HCT116 (cell line): Measurements from ENCODE around the gene RDH8. TPM values are rescaled to one million over a fixed set of nuclear protein-coding genes. Genes with fewer than 3 reads are reported as not detected.

Experiments
- ATAC-seq: fragments of 200-7000 bp; cut with Tn5 transposase; 2 replicates; pipeline ENCODE4 v1.9.1; 2020; ENCODE audit warnings: mild to moderate bottlenecking, moderate library complexity
- BruUV-seq: library from RNA; stranded (reverse); fragments of 400-500 nt; replicated peaks from 2 replicates; lab custom pipeline; 2021; lab: Mats Ljungman, UMichigan
- CTCF ChIA-PET: fragments of 300-600 bp; sonication (Branson Sonifier 250); formaldehyde crosslinking; loops from one replicate; lab custom pipeline; 2021; ENCODE audit warnings: antibody characterized with exemption; lab: Charles Lee
- POLR2A ChIA-PET: fragments of 300-600, 350-600 bp; sonication (Branson Sonifier 250); formaldehyde crosslinking; loops from one replicate; lab custom pipeline; 2021; ENCODE audit warnings: antibody characterized with exemption; lab: Charles Lee
- RAD21 ChIA-PET, 2 experiments: fragments of 300-600 bp; sonication (Branson Sonifier 250); formaldehyde crosslinking; loops; one replicate each; lab custom pipeline; 2023; ENCODE audit warnings: low total read pairs in 2 of 2; ENCODE audit not compliant: uncharacterized antibody in 2 of 2, unreplicated experiment in 2 of 2, low non-redundant PET in 1 of 2; lab: Charles Lee
- DNase-seq: peaks from one replicate; pipeline ENCODE4 v3.0.0-alpha.2; 2010; ENCODE audit warnings: low read depth, low spot score
- H2AFZ ChIP-seq: fragments of 200-600 bp; shearing (Covaris generic), sonication (generic); 2 replicates; pipeline ENCODE4 v1.6.1; 2017; ENCODE audit warnings: low read depth, mixed run types, mixed read lengths, antibody characterized with exemption, low read length; ENCODE audit not compliant: poor library complexity, severe bottlenecking
- H3K27ac ChIP-seq: 2 replicates; pipeline ENCODE4 v1.5.1; 2012; ENCODE audit warnings: low read depth, low read length
- H3K27me3 ChIP-seq: fragments of 200-600 bp; sonication (generic); 2 replicates; pipeline ENCODE4 v1.6.1; 2016; ENCODE audit warnings: mixed run types, low read length, mixed read lengths; ENCODE audit not compliant: insufficient read depth
- H3K36me3 ChIP-seq, 2 experiments: fragments of 200-500 bp in 1 of 2; fragments of 200-600 bp in 1 of 2; sonication (Bioruptor generic) in 1 of 2; sonication (generic) in 1 of 2; 2 replicates each; pipeline versions ENCODE4 v1.5.1 to v1.6.1; 2014 to 2016; ENCODE audit warnings: low read length in 2 of 2, inconsistent platforms in 1 of 2, mixed read lengths in 1 of 2, mixed run types in 1 of 2; ENCODE audit not compliant: insufficient read depth in 2 of 2, control insufficient read depth in 1 of 2
- H3K4me1 ChIP-seq, 2 experiments: fragments of 200-600 bp in 1 of 2; sonication (generic) in 1 of 2; 2 replicates each; pipeline versions ENCODE4 v1.5.1 to v1.6.1; 2012 to 2017; ENCODE audit warnings: low read length in 2 of 2, inconsistent platforms in 1 of 2, mild to moderate bottlenecking in 1 of 2, mixed read lengths in 1 of 2, mixed run types in 1 of 2, moderate library complexity in 1 of 2; ENCODE audit not compliant: insufficient read depth in 2 of 2, control insufficient read depth in 1 of 2
- H3K4me2 ChIP-seq: fragments of 200-600 bp; sonication (generic); 2 replicates; pipeline ENCODE4 v1.6.1; 2017; ENCODE audit warnings: mixed run types, low read length, mixed read lengths
- H3K4me3 ChIP-seq, 2 experiments: fragments of 200-600 bp in 1 of 2; sonication (generic) in 1 of 2; replicated peaks in 1 of 2; 2 replicates each; pipeline ENCODE4 v1.5.1; 2011 to 2016; ENCODE audit warnings: low read length in 2 of 2, control low read depth in 1 of 2, low read depth in 1 of 2, mild to moderate bottlenecking in 1 of 2, mixed read lengths in 1 of 2, mixed run types in 1 of 2
- H3K79me2 ChIP-seq: fragments of 200-600 bp; sonication (generic); 2 replicates; pipeline ENCODE4 v1.6.1; 2017; ENCODE audit warnings: mild to moderate bottlenecking, mixed run types, low read length, moderate library complexity, mixed read lengths; ENCODE audit not compliant: insufficient read depth
- H3K9ac ChIP-seq: fragments of 200-600 bp; sonication (generic); 2 replicates; pipeline ENCODE4 v1.6.1; 2016; ENCODE audit warnings: low read length, mixed read lengths
- H3K9me2 ChIP-seq: fragments of 200-600 bp; sonication (generic), shearing (Covaris generic); 2 replicates; pipeline ENCODE4 v1.6.1; 2017; ENCODE audit warnings: mixed run types, mild to moderate bottlenecking, moderate library complexity; ENCODE audit not compliant: insufficient read depth
- H3K9me3 ChIP-seq, 2 experiments: fragments of 200-500 bp in 1 of 2; fragments of 200-600 bp in 1 of 2; sonication (Bioruptor generic) in 1 of 2; sonication (generic) in 1 of 2; 2 replicates each; pipeline ENCODE4 v1.6.1; 2014 to 2017; ENCODE audit warnings: low read length in 2 of 2, mixed read lengths in 2 of 2, inconsistent platforms in 1 of 2, low read depth in 1 of 2, mild to moderate bottlenecking in 1 of 2, mixed run types in 1 of 2, moderate library complexity in 1 of 2; ENCODE audit not compliant: control insufficient read depth in 1 of 2, insufficient read depth in 1 of 2
- H4K20me1 ChIP-seq: fragments of 200-600 bp; sonication (generic), shearing (Covaris generic); 2 replicates; pipeline ENCODE4 v1.6.1; 2017; ENCODE audit warnings: mixed run types, mild to moderate bottlenecking, moderate library complexity; ENCODE audit not compliant: insufficient read depth
- ELF1 ChIP-seq: IDR thresholded peaks from 2 replicates; pipeline ENCODE4 v1.6.1; 2012; ENCODE audit warnings: low read depth, borderline replicate concordance
- EZH2 ChIP-seq: fragments of 200-600 bp; sonication (generic); IDR thresholded peaks from 2 replicates; pipeline ENCODE4 v1.6.1; 2017; ENCODE audit warnings: antibody characterized with exemption, mixed run types
- FOSL1 ChIP-seq: IDR thresholded peaks from 2 replicates; pipeline ENCODE4 v1.6.1; 2012; ENCODE audit warnings: low read depth
- JUND ChIP-seq: IDR thresholded peaks from 2 replicates; pipeline ENCODE4 v1.6.1; 2012
- POLR2A ChIP-seq: IDR thresholded peaks from 2 replicates; pipeline ENCODE4 v1.7.0; 2011; ENCODE audit warnings: borderline replicate concordance; ENCODE audit not compliant: insufficient read depth, insufficient read length; ENCODE audit errors: extremely low read depth
- POLR2AphosphoS5 ChIP-seq: IDR thresholded peaks from 2 replicates; pipeline ENCODE4 v1.6.1; 2011; ENCODE audit warnings: mild to moderate bottlenecking, low read depth, low read length, moderate library complexity
- SP1 ChIP-seq: IDR thresholded peaks from 2 replicates; pipeline ENCODE4 v1.6.1; 2012; ENCODE audit warnings: low read depth
- SRF ChIP-seq: IDR thresholded peaks from 2 replicates; pipeline ENCODE4 v1.6.1; 2012; ENCODE audit warnings: low read depth
- TCF7L2 ChIP-seq: IDR thresholded peaks from 2 replicates; pipeline ENCODE4 v1.7.0; 2011; ENCODE audit warnings: borderline replicate concordance, inconsistent platforms; ENCODE audit not compliant: insufficient read depth, insufficient read length; ENCODE audit errors: extremely low read depth
- intact Hi-C: fragments of 100-400 bp; cut with micrococcal nuclease; formaldehyde crosslinking; loops from 2 replicates; pipeline ENCODE4 v1.10.0; 2022
- total RNA-seq: library from RNA; stranded (reverse); gene quantifications from one replicate; pipeline ENCODE4 v1.2.1, GENCODE V29; 2021; ENCODE audit not compliant: unreplicated experiment
- TF ChIP-seq, protein P1 (sequence below), 3 experiments: fragments of 200-600 bp in 1 of 3; sonication (generic) in 1 of 3; IDR thresholded peaks in 2 of 3; conservative IDR thresholded peaks in 1 of 3; 2 replicates each; pipeline ENCODE4 v1.5.1; 2012 to 2017; ENCODE audit warnings: low read depth in 2 of 3, low read length in 2 of 3, antibody characterized with exemption in 1 of 3, borderline replicate concordance in 1 of 3, control low read depth in 1 of 3, mild to moderate bottlenecking in 1 of 3, mixed read lengths in 1 of 3, mixed run types in 1 of 3, moderate library complexity in 1 of 3; ENCODE audit not compliant: insufficient read depth in 1 of 3
- TF ChIP-seq, protein P2 (sequence below): IDR thresholded peaks from 2 replicates; pipeline ENCODE4 v1.6.1; 2012; ENCODE audit warnings: low read depth
- TF ChIP-seq, protein P3 (sequence below): IDR thresholded peaks from 2 replicates; pipeline ENCODE4 v1.6.1; 2012

Gene RDH8
- total RNA-seq, 1 experiment from 2014 or later, result not detected

DNA sequence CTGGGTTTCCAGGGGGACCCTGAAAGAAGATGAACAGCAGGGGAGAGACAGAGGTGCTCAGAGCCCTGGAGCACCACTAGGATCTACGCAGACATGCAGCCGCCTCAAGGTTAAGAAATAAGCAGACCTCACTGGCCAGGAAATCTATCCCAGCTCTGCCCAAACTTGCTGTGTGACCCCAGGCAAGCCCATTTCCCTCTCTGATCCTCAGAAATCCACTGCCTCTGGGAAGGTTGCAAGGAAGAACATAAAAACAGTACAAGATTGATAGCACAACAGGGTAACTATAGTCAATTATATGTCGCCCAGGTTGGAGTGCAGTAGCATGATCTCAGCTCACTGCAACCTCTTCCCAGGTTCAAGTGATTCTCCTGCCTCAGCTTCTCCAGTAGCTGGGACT lies 23.8 kb upstream of the RDH8 start:
- H3K9me3 ChIP-seq, result no peaks in the 10 kb centered on the region
- ATAC-seq (no peak), DNase-seq (no peak)
- ChIA-PET RAD21 (no interaction called here), POLR2A (no interaction called here), CTCF (no interaction called here)
- H3K9ac ChIP-seq, result no peak overlapping the region
- no peak overlapping the region for H3K4me3 ChIP-seq
- no peak overlapping the region for H2AFZ ChIP-seq
- H3K36me3 ChIP-seq, result no peaks in the 10 kb centered on the region
- TF ChIP-seq SRF (no peak), EZH2 (no peak), FOSL1 (no peak)
- no peaks in the 10 kb centered on the region for H4K20me1 ChIP-seq
- no peaks in the 10 kb centered on the region for H3K79me2 ChIP-seq
- no peak overlapping the region for H3K27ac ChIP-seq
- no peak overlapping the region for H3K4me2 ChIP-seq
- no TSS peak for BruUV-seq
- intact Hi-C loops, result no loop called here
- H3K4me1 ChIP-seq, result peaks cover 0 to 4% of the 10 kb centered on the region in 2 experiments; a peak in 1 of 4 replicates
- no peaks in the 10 kb centered on the region for H3K9me2 ChIP-seq
- no peaks in the 10 kb centered on the region for H3K27me3 ChIP-seq

DNA sequence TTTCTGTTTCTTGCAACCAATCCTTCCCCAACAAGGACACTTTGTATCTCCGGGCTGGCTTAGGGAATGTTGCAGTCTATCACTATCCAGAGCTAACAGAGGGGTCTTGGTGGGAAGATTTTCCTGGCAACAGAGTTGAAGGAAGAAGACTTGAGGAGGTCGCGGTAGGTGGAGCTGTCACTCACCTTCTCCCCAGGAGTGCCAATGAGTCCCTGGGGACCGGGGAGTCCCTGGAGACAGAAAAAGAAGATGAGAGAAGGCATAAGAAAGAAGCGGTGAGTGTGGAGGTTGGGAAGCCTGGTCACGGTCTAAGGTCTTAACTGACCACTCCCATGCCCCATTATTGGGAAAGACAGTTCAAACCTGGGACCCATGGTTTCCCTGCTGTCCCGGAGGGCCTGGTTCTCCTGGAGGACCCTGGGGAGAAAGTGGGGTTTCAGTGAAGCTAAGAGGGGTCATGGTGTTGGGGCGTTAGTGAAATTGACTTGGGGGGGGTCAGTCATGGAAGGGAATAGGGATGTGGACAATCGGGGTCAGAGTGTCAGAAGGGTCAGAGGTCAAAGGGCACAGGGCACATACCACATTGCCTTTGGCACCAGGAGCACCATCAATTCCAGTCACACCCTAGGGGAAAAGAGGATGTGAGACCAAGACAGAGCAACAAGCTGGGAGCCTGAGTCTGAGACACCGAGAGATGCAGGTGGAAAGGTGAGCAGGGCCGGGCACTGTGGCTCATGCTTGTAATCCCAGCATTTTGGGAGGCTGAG lies 21.7 kb upstream of the RDH8 start:
- TF ChIP-seq, protein P1, sequence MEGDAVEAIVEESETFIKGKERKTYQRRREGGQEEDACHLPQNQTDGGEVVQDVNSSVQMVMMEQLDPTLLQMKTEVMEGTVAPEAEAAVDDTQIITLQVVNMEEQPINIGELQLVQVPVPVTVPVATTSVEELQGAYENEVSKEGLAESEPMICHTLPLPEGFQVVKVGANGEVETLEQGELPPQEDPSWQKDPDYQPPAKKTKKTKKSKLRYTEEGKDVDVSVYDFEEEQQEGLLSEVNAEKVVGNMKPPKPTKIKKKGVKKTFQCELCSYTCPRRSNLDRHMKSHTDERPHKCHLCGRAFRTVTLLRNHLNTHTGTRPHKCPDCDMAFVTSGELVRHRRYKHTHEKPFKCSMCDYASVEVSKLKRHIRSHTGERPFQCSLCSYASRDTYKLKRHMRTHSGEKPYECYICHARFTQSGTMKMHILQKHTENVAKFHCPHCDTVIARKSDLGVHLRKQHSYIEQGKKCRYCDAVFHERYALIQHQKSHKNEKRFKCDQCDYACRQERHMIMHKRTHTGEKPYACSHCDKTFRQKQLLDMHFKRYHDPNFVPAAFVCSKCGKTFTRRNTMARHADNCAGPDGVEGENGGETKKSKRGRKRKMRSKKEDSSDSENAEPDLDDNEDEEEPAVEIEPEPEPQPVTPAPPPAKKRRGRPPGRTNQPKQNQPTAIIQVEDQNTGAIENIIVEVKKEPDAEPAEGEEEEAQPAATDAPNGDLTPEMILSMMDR (IDR thresholded peaks at IDR 0.05 in 2 of 3, conservative IDR thresholded peaks at IDR 0.05 in 1 of 3; ENCODE audit: borderline replicate concordance in 1 of 3, insufficient read depth in 1 of 3, low read depth in 2 of 3, low read length in 2 of 3), result no peak
- TF ChIP-seq, protein P2, sequence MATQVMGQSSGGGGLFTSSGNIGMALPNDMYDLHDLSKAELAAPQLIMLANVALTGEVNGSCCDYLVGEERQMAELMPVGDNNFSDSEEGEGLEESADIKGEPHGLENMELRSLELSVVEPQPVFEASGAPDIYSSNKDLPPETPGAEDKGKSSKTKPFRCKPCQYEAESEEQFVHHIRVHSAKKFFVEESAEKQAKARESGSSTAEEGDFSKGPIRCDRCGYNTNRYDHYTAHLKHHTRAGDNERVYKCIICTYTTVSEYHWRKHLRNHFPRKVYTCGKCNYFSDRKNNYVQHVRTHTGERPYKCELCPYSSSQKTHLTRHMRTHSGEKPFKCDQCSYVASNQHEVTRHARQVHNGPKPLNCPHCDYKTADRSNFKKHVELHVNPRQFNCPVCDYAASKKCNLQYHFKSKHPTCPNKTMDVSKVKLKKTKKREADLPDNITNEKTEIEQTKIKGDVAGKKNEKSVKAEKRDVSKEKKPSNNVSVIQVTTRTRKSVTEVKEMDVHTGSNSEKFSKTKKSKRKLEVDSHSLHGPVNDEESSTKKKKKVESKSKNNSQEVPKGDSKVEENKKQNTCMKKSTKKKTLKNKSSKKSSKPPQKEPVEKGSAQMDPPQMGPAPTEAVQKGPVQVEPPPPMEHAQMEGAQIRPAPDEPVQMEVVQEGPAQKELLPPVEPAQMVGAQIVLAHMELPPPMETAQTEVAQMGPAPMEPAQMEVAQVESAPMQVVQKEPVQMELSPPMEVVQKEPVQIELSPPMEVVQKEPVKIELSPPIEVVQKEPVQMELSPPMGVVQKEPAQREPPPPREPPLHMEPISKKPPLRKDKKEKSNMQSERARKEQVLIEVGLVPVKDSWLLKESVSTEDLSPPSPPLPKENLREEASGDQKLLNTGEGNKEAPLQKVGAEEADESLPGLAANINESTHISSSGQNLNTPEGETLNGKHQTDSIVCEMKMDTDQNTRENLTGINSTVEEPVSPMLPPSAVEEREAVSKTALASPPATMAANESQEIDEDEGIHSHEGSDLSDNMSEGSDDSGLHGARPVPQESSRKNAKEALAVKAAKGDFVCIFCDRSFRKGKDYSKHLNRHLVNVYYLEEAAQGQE, result no peak
- TF ChIP-seq POLR2AphosphoS5 (no peak), EZH2 (no peak), TCF7L2 (no peak), ELF1 (no peak), JUND (no peak), SP1 (no peak), FOSL1 (no peak), SRF (no peak), POLR2A (no peak)
- TF ChIP-seq, protein P3, sequence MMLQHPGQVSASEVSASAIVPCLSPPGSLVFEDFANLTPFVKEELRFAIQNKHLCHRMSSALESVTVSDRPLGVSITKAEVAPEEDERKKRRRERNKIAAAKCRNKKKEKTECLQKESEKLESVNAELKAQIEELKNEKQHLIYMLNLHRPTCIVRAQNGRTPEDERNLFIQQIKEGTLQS, result no peak
- peaks cover 0 to 4% of the 10 kb centered on the region in 2 experiments; a peak in 1 of 4 replicates for H3K4me1 ChIP-seq
- no peaks in the 10 kb centered on the region for H3K9me3 ChIP-seq
- intact Hi-C loops, result no loop called here
- no peak overlapping the region for H3K9ac ChIP-seq
- BruUV-seq, result no TSS peak
- no peak overlapping the region for H3K4me2 ChIP-seq
- H3K4me3 ChIP-seq, result no peak overlapping the region
- H3K9me2 ChIP-seq, result no peaks in the 10 kb centered on the region
- no peaks in the 10 kb centered on the region for H4K20me1 ChIP-seq
- POLR2A ChIA-PET, result no interaction called here
- DNase-seq (no peak), ATAC-seq (no peak)
- RAD21 ChIA-PET, result no interaction called here
- H3K36me3 ChIP-seq, result no peaks in the 10 kb centered on the region
- no peak overlapping the region for H3K27ac ChIP-seq
- H3K79me2 ChIP-seq, result no peaks in the 10 kb centered on the region
- H3K27me3 ChIP-seq, result no peaks in the 10 kb centered on the region
- H2AFZ ChIP-seq, result no peak overlapping the region
- CTCF ChIA-PET, result interaction anchor here (2.9 kb wide), 1 partner anchor 9 kb away, joined by 16 read pairs; no protein-coding TSS in a partner anchor
